ENCODE measurements around the gene FAM228B. TPM values are rescaled to one million over a fixed set of nuclear protein-coding genes. Genes with fewer than 3 reads are reported as not detected.
"Not testable (repeated sequence)": the region's sequence is repeated elsewhere in the genome, so short reads cannot be mapped to it uniquely, and the experiment has no call there.

FAM228B gene
- total RNA-seq, 2 donors from 2014 or later = 7.0 to 15.6 TPM

GRCh38 chr2:24086241-24086640 lies 37.0 kb upstream of the FAM228B start:
- H3K27me3 Mint-ChIP-seq = no peaks in the 10 kb centered on the region
- peaks cover 11% of the 10 kb centered on the region for H3K36me3 Mint-ChIP-seq (ENCODE audit: low read depth)
- ATAC-seq (replicated peaks) = no peak
- no peaks in the 10 kb centered on the region for H3K9me3 Mint-ChIP-seq
- no peak overlapping the region for H3K27ac Mint-ChIP-seq
- no peaks in the 10 kb centered on the region for H3K4me1 Mint-ChIP-seq
- no peak overlapping the region for H3K4me3 Mint-ChIP-seq

- Mint-ChIP-seq H3K27ac (no peak overlapping the region), H3K4me1 (no peaks in the 10 kb centered on the region), H3K27me3 (no peaks in the 10 kb centered on the region), H3K36me3 (ENCODE audit: low read depth) (peaks cover 5% of the 10 kb centered on the region), H3K9me3 (no peaks in the 10 kb centered on the region), H3K4me3 (no peak overlapping the region)
- ATAC-seq (replicated peaks) = no peak
Measured at GRCh38 chr2:24087032-24087431, 36.2 kb upstream of the FAM228B start.

GRCh38 chr2:24088821-24089359 lies 34.4 kb upstream of the FAM228B start:
- Mint-ChIP-seq H3K36me3 (ENCODE audit: low read depth) (peaks cover 6% of the 10 kb centered on the region), H3K9me3 (no peaks in the 10 kb centered on the region), H3K27me3 (no peaks in the 10 kb centered on the region), H3K27ac (no peak overlapping the region), H3K4me3 (no peak overlapping the region), H3K4me1 (no peaks in the 10 kb centered on the region)
- no peak for ATAC-seq (replicated peaks)

- H3K27ac Mint-ChIP-seq; H3K27me3 Mint-ChIP-seq; H3K4me3 Mint-ChIP-seq; H3K4me1 Mint-ChIP-seq; ATAC-seq (replicated peaks); H3K9me3 Mint-ChIP-seq: not testable (repeated sequence)
- H3K36me3 Mint-ChIP-seq (ENCODE audit: low read depth) = peaks cover 18% of the 10 kb centered on the region
Measured at GRCh38 chr2:24093270-24093669, 30.0 kb upstream of the FAM228B start.

GRCh38 chr2:24095171-24095677 lies 28.0 kb upstream of the FAM228B start:
- not testable (repeated sequence) for ATAC-seq (replicated peaks); H3K4me3 Mint-ChIP-seq; H3K27ac Mint-ChIP-seq; H3K27me3 Mint-ChIP-seq; H3K4me1 Mint-ChIP-seq; H3K9me3 Mint-ChIP-seq
- peaks cover 18% of the 10 kb centered on the region for H3K36me3 Mint-ChIP-seq (ENCODE audit: low read depth)

GRCh38 chr2:24100732-24101131 lies 22.5 kb upstream of the FAM228B start:
- ATAC-seq (replicated peaks); H3K4me1 Mint-ChIP-seq; H3K4me3 Mint-ChIP-seq; H3K9me3 Mint-ChIP-seq; H3K27me3 Mint-ChIP-seq; H3K27ac Mint-ChIP-seq: not testable (repeated sequence)
- peaks cover 25% of the 10 kb centered on the region for H3K36me3 Mint-ChIP-seq (ENCODE audit: low read depth)

GRCh38 chr2:24101992-24102391 lies 21.3 kb upstream of the FAM228B start:
- no peak for ATAC-seq (replicated peaks)
- no peak overlapping the region for H3K27ac Mint-ChIP-seq
- no peaks in the 10 kb centered on the region for H3K27me3 Mint-ChIP-seq
- H3K4me3 Mint-ChIP-seq = no peak overlapping the region
- H3K4me1 Mint-ChIP-seq = no peaks in the 10 kb centered on the region
- H3K36me3 Mint-ChIP-seq (ENCODE audit: low read depth) = peaks cover 14% of the 10 kb centered on the region
- H3K9me3 Mint-ChIP-seq = peaks cover 11% of the 10 kb centered on the region

- Mint-ChIP-seq H3K4me3 (no peak overlapping the region), H3K4me1 (no peaks in the 10 kb centered on the region), H3K36me3 (ENCODE audit: low read depth) (peaks cover 14% of the 10 kb centered on the region), H3K27me3 (no peaks in the 10 kb centered on the region), H3K27ac (no peak overlapping the region), H3K9me3 (peaks cover 14% of the 10 kb centered on the region)
- no peak for ATAC-seq (replicated peaks)
Measured at GRCh38 chr2:24102677-24103076, 20.6 kb upstream of the FAM228B start.

GRCh38 chr2:24104110-24104650 lies 19.1 kb upstream of the FAM228B start:
- H3K4me1 Mint-ChIP-seq = no peaks in the 10 kb centered on the region
- H3K27me3 Mint-ChIP-seq = no peaks in the 10 kb centered on the region
- peaks cover 11% of the 10 kb centered on the region for H3K9me3 Mint-ChIP-seq
- no peak for ATAC-seq (replicated peaks)
- no peak overlapping the region for H3K4me3 Mint-ChIP-seq
- H3K27ac Mint-ChIP-seq = no peak overlapping the region
- peaks cover 14% of the 10 kb centered on the region for H3K36me3 Mint-ChIP-seq (ENCODE audit: low read depth)

- Mint-ChIP-seq H3K27ac (no peak overlapping the region), H3K4me3 (no peak overlapping the region)
- no peak for ATAC-seq (replicated peaks)
Measured at GRCh38 chr2:24104906-24105305, 18.4 kb upstream of the FAM228B start.

GRCh38 chr2:24105816-24106215 lies 17.5 kb upstream of the FAM228B start:
- Mint-ChIP-seq H3K27ac (no peak overlapping the region), H3K4me3 (no peak overlapping the region), H3K9me3 (peaks cover 11% of the 10 kb centered on the region), H3K27me3 (no peaks in the 10 kb centered on the region), H3K36me3 (ENCODE audit: low read depth) (peaks cover 14% of the 10 kb centered on the region), H3K4me1 (no peaks in the 10 kb centered on the region)
- no peak for ATAC-seq (replicated peaks)

More at GRCh38 chr2:24104906-24105305, 18.4 kb upstream of the FAM228B start:
- peaks cover 11% of the 10 kb centered on the region for H3K9me3 Mint-ChIP-seq
- H3K36me3 Mint-ChIP-seq (ENCODE audit: low read depth) = peaks cover 14% of the 10 kb centered on the region
- no peaks in the 10 kb centered on the region for H3K27me3 Mint-ChIP-seq
- no peaks in the 10 kb centered on the region for H3K4me1 Mint-ChIP-seq

- Mint-ChIP-seq H3K27ac (no peak overlapping the region), H3K4me1 (no peaks in the 10 kb centered on the region), H3K36me3 (ENCODE audit: low read depth) (peaks cover 14% of the 10 kb centered on the region), H3K27me3 (no peaks in the 10 kb centered on the region), H3K4me3 (no peak overlapping the region), H3K9me3 (peaks cover 11% of the 10 kb centered on the region)
- ATAC-seq (replicated peaks) = no peak
Measured at GRCh38 chr2:24106786-24107185, 16.5 kb upstream of the FAM228B start.

- Mint-ChIP-seq H3K4me3 (no peak overlapping the region), H3K27me3 (no peaks in the 10 kb centered on the region), H3K4me1 (no peaks in the 10 kb centered on the region), H3K36me3 (ENCODE audit: low read depth) (peaks cover 10% of the 10 kb centered on the region), H3K9me3 (peaks cover 11% of the 10 kb centered on the region), H3K27ac (no peak overlapping the region)
- no peak for ATAC-seq (replicated peaks)
Measured at GRCh38 chr2:24107336-24107735, 15.9 kb upstream of the FAM228B start.

- H3K27me3 Mint-ChIP-seq; H3K36me3 Mint-ChIP-seq (ENCODE audit: low read depth); H3K4me1 Mint-ChIP-seq; H3K27ac Mint-ChIP-seq; H3K4me3 Mint-ChIP-seq; ATAC-seq (replicated peaks): not testable (repeated sequence)
- peaks cover 13% of the 10 kb centered on the region for H3K9me3 Mint-ChIP-seq
Measured at GRCh38 chr2:24109431-24109830, 13.8 kb upstream of the FAM228B start.

GRCh38 chr2:24110660-24111303 lies 12.5 kb upstream of the FAM228B start:
- H3K27ac Mint-ChIP-seq = no peak overlapping the region
- peaks cover 5% of the 10 kb centered on the region for H3K4me1 Mint-ChIP-seq
- H3K4me3 Mint-ChIP-seq = no peak overlapping the region
- no peaks in the 10 kb centered on the region for H3K27me3 Mint-ChIP-seq
- peaks cover 10% of the 10 kb centered on the region for H3K9me3 Mint-ChIP-seq
- peak; percentile 50 for ATAC-seq (replicated peaks)
- no peaks in the 10 kb centered on the region for H3K36me3 Mint-ChIP-seq (ENCODE audit: low read depth)

Measured in activated T-helper 17 cell treated with anti-CD3 and anti-CD28 coated beads, Interleukin-2, amount 50 U/mL, for 72 hours (primary cell).